ENCODE results near the gene SYNE1.
"Not testable (repeated sequence)": the region's sequence is repeated elsewhere in the genome, so short reads cannot be mapped to it uniquely, and the experiment has no call there.

SYNE1 gene

DNA sequence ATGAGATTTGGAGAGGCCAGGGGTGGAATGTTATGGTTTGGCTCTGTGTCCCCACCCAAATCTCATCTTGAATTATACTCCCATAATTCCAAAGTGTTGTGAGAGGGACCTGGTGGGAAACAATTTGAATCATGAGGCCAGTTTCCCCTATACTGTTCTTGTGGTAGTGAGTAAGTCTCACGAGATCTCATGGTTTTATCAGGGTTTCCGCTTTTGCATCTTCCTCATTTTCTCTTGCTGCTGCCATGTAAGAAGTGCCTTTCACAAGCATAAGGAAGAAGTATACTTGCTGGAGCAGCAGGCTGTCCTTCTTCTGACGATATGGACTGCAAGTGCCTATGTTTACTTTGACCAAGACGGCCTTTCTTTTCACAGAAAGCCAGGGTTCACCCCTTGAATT, 559.2 kb downstream of the SYNE1 start:
- no peak overlapping the region for H3K4me3 ChIP-seq (ENCODE audit: insufficient read depth, low read length, poor library complexity, severe bottlenecking)
- TF ChIP-seq EZH2phosphoT487 (conservative IDR thresholded peaks at IDR 0.05; ENCODE audit: low read length) (no peak), CTCF (IDR thresholded peaks at IDR 0.05; ENCODE audit: insufficient read depth, low read length, poor library complexity, severe bottlenecking) (no peak)
- H3K27me3 ChIP-seq (ENCODE audit: low read length) = no peaks in the 10 kb centered on the region
- no peaks in the 10 kb centered on the region for H3F3A ChIP-seq (ENCODE audit: insufficient read depth)
- H3K9ac ChIP-seq (ENCODE audit: low read length) = no peak overlapping the region
- no peaks in the 10 kb centered on the region for H3K9me2 ChIP-seq (replicated peaks; ENCODE audit: insufficient read depth, low read length)
- no peaks in the 10 kb centered on the region for H3K36me3 ChIP-seq (ENCODE audit: low read length)
- no peaks in the 10 kb centered on the region for H4K20me1 ChIP-seq (ENCODE audit: low read depth, low read length)
- H3K9me3 ChIP-seq (ENCODE audit: insufficient read depth, low read length) = no peaks in the 10 kb centered on the region
- no peak overlapping the region for H3K4me2 ChIP-seq (ENCODE audit: low read depth, low read length, poor library complexity, severe bottlenecking)
- H2AFZ ChIP-seq (ENCODE audit: low read depth, low read length, severe bottlenecking) = no peak overlapping the region
- no peaks in the 10 kb centered on the region for H3K79me2 ChIP-seq (ENCODE audit: insufficient read depth, low read length)
- H3K27ac ChIP-seq (ENCODE audit: low read depth, low read length) = no peak overlapping the region

DNA sequence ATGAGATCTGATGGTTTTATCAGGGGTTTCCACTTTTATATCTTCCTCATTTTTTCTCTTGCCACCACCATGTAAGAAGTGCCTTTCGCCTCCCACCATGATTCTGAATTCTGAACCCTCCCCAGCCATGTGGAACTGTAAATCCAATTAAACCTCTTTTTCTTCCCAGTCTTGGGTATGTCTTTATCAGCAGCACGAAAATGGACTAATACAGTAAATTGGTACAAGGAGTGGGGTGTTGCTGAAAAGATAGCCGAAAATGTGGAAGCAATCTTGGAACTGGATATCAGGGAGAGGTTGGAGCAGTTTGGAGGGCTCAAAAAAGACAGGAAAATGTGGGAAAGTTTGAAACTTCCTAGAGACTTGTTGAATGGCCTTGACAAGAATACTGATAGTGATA, 560.9 kb downstream of the SYNE1 start:
- not testable (repeated sequence) for H3F3A ChIP-seq (ENCODE audit: insufficient read depth); H4K20me1 ChIP-seq (ENCODE audit: low read depth, low read length); H3K9me2 ChIP-seq (replicated peaks; ENCODE audit: insufficient read depth, low read length); H3K4me2 ChIP-seq (ENCODE audit: low read depth, low read length, poor library complexity, severe bottlenecking); H3K4me3 ChIP-seq (ENCODE audit: insufficient read depth, low read length, poor library complexity, severe bottlenecking); H3K9ac ChIP-seq (ENCODE audit: low read length); H2AFZ ChIP-seq (ENCODE audit: low read depth, low read length, severe bottlenecking); H3K79me2 ChIP-seq (ENCODE audit: insufficient read depth, low read length); H3K36me3 ChIP-seq (ENCODE audit: low read length); H3K27me3 ChIP-seq (ENCODE audit: low read length); H3K27ac ChIP-seq (ENCODE audit: low read depth, low read length); H3K9me3 ChIP-seq (ENCODE audit: insufficient read depth, low read length)

GRCh38 chr6:152071843-152072242, 565.3 kb downstream of the SYNE1 start:
- H3K36me3 ChIP-seq (ENCODE audit: low read length) = no peaks in the 10 kb centered on the region
- no peaks in the 10 kb centered on the region for H3K9me3 ChIP-seq (ENCODE audit: insufficient read depth, low read length)
- no peak overlapping the region for H3K27ac ChIP-seq (ENCODE audit: low read depth, low read length)
- H3K27me3 ChIP-seq (ENCODE audit: low read length) = no peaks in the 10 kb centered on the region
- TF ChIP-seq EZH2phosphoT487 (conservative IDR thresholded peaks at IDR 0.05; ENCODE audit: low read length) (no peak), CTCF (IDR thresholded peaks at IDR 0.05; ENCODE audit: insufficient read depth, low read length, poor library complexity, severe bottlenecking) (no peak)
- no peaks in the 10 kb centered on the region for H3K9me2 ChIP-seq (replicated peaks; ENCODE audit: insufficient read depth, low read length)
- H3K4me3 ChIP-seq (ENCODE audit: insufficient read depth, low read length, poor library complexity, severe bottlenecking) = no peak overlapping the region
- no peak overlapping the region for H3K4me2 ChIP-seq (ENCODE audit: low read depth, low read length, poor library complexity, severe bottlenecking)
- H3K79me2 ChIP-seq (ENCODE audit: insufficient read depth, low read length) = no peaks in the 10 kb centered on the region
- no peaks in the 10 kb centered on the region for H4K20me1 ChIP-seq (ENCODE audit: low read depth, low read length)
- H2AFZ ChIP-seq (ENCODE audit: low read depth, low read length, severe bottlenecking) = no peak overlapping the region
- no peak overlapping the region for H3K9ac ChIP-seq (ENCODE audit: low read length)
- H3F3A ChIP-seq (ENCODE audit: insufficient read depth) = no peaks in the 10 kb centered on the region

Measured in SU-DHL-6 (cell line).